ENCODE data around the gene STX17.

Gene STX17

GRCh38 chr9:99905833-99906402 lies 536 bp upstream of the STX17 start:
- DNase-seq (ENCODE audit: low read depth in 3 of 3): no peak

GRCh38 chr9:99907208-99907532 lies 716 bp downstream of the STX17 start:
- no peak for DNase-seq (ENCODE audit: low read depth in 3 of 3)

- no peak for DNase-seq (ENCODE audit: low read depth in 3 of 3)
Measured at GRCh38 chr9:99911600-99911999, 5.1 kb downstream of the STX17 start.

GRCh38 chr9:99916650-99917049 lies 10.2 kb downstream of the STX17 start:
- no peak for DNase-seq (ENCODE audit: low read depth in 3 of 3)

GRCh38 chr9:99918134-99918533 lies 11.7 kb downstream of the STX17 start:
- DNase-seq (ENCODE audit: low read depth in 3 of 3): no peak

- DNase-seq (ENCODE audit: low read depth in 3 of 3): no peak
Measured at GRCh38 chr9:99919930-99920329, 13.5 kb downstream of the STX17 start.

GRCh38 chr9:99921875-99922710 lies 15.6 kb downstream of the STX17 start:
- no peak for DNase-seq (ENCODE audit: low read depth in 3 of 3)

- no peak for DNase-seq (ENCODE audit: low read depth in 3 of 3)
Measured at GRCh38 chr9:99922711-99923030, 16.2 kb downstream of the STX17 start.

GRCh38 chr9:99925541-99925940 lies 19.1 kb downstream of the STX17 start:
- no peak for DNase-seq (ENCODE audit: low read depth in 3 of 3)

GRCh38 chr9:99929652-99930051 lies 23.2 kb downstream of the STX17 start:
- no peak for DNase-seq (ENCODE audit: low read depth in 3 of 3)

GRCh38 chr9:99931155-99931840 lies 24.8 kb downstream of the STX17 start:
- DNase-seq (ENCODE audit: low read depth in 3 of 3): no peak

GRCh38 chr9:99936947-99937587 lies 30.6 kb downstream of the STX17 start:
- no peak for DNase-seq (ENCODE audit: low read depth in 3 of 3)

- DNase-seq (ENCODE audit: low read depth in 3 of 3): no peak
Measured at GRCh38 chr9:99947395-99947794, 40.9 kb downstream of the STX17 start.

GRCh38 chr9:99948482-99948881 lies 42.0 kb downstream of the STX17 start:
- no peak for DNase-seq (ENCODE audit: low read depth in 3 of 3)

- DNase-seq (ENCODE audit: low read depth in 3 of 3): no peak
Measured at GRCh38 chr9:99948896-99949295, 42.4 kb downstream of the STX17 start.

GRCh38 chr9:99953861-99954507 lies 47.5 kb downstream of the STX17 start:
- DNase-seq (ENCODE audit: low read depth in 3 of 3): no peak

GRCh38 chr9:99954819-99955218 lies 48.4 kb downstream of the STX17 start:
- DNase-seq (ENCODE audit: low read depth in 3 of 3): no peak

- no peak for DNase-seq (ENCODE audit: low read depth in 3 of 3)
Measured at GRCh38 chr9:99955606-99956005, 49.2 kb downstream of the STX17 start.

- no peak for DNase-seq (ENCODE audit: low read depth in 3 of 3)
Measured at GRCh38 chr9:99962680-99963261, 56.3 kb downstream of the STX17 start.

GRCh38 chr9:99964336-99964735 lies 57.9 kb downstream of the STX17 start:
- DNase-seq (ENCODE audit: low read depth in 3 of 3): no peak

- DNase-seq (ENCODE audit: low read depth in 3 of 3): no peak
Measured at GRCh38 chr9:99966001-99966400, 59.5 kb downstream of the STX17 start.

- DNase-seq (ENCODE audit: low read depth in 3 of 3): no peak
Measured at GRCh38 chr9:99966716-99967115, 60.3 kb downstream of the STX17 start.
